K562 (cell line): ENCODE results near the gene VPS13D. TPM values are rescaled to one million over a fixed set of nuclear protein-coding genes. Genes with fewer than 3 reads are reported as not detected.

Experiments used
- ARID3A ChIP-seq: IDR thresholded peaks from 2 replicates; pipeline ENCODE4 v1.6.1; 2012; ENCODE audit warnings: low read depth, low read length, improper control_type of control experiment, borderline replicate concordance
- CBX3 ChIP-seq, 2 experiments: IDR thresholded peaks; 1 replicate in 1 of 2; 2 replicates in 1 of 2; pipeline ENCODE4 v1.6.1; 2012; ENCODE audit warnings: inconsistent platforms in 2 of 2, low read length in 2 of 2, borderline replicate concordance in 1 of 2, control low read depth in 1 of 2
- DLX4 ChIP-seq: fragments of 250-450 bp; sonication (Bioruptor Pico); IDR thresholded peaks from 2 replicates; pipeline ENCODE4 v1.6.1; 2021; ENCODE audit warnings: mild to moderate bottlenecking
- GTF2E2 ChIP-seq: fragments of 200-800 bp; sonication (Bioruptor generic); IDR thresholded peaks from 2 replicates; pipeline ENCODE4 v1.6.1; 2016; ENCODE audit warnings: missing genetic modification characterization, missing compliant biosample characterization
- GTF3C2 ChIP-seq: IDR thresholded peaks from 3 replicates; pipeline ENCODE4 v1.6.1; 2011; ENCODE audit warnings: borderline replicate concordance, mild to moderate bottlenecking, moderate library complexity; ENCODE audit not compliant: insufficient read length; ENCODE audit errors: extremely low read depth
- JUNB ChIP-seq: fragments of 450-650 bp; formaldehyde crosslinking; conservative IDR thresholded peaks from 2 replicates; pipeline ENCODE4 v1.4.0; 2020; ENCODE audit warnings: mild to moderate bottlenecking
- MLLT1 ChIP-seq, 2 experiments: fragments of 450-650 bp; IDR thresholded peaks; 2 replicates each; pipeline ENCODE4 v1.6.1; 2016
- NUFIP1 ChIP-seq: fragments of 450-650 bp; IDR thresholded peaks from 2 replicates; pipeline ENCODE4 v1.6.1; 2018; ENCODE audit not compliant: partially characterized antibody
- PCBP1 ChIP-seq: fragments of 200-400 bp; formaldehyde crosslinking; IDR thresholded peaks from 2 replicates; pipeline ENCODE4 v1.6.1; 2018; ENCODE audit warnings: mild to moderate bottlenecking, low read depth, low read length; ENCODE audit not compliant: poor library complexity, severe bottlenecking
- RBFOX2 ChIP-seq: fragments of 200-400 bp; formaldehyde crosslinking; IDR thresholded peaks from 2 replicates; pipeline ENCODE4 v1.6.1; 2017; ENCODE audit warnings: low read depth, mild to moderate bottlenecking, low read length, moderate library complexity
- SMAD3 ChIP-seq: fragments of 450-650 bp; formaldehyde crosslinking; conservative IDR thresholded peaks from 2 replicates; pipeline ENCODE4 v1.4.0; 2020; ENCODE audit warnings: mild to moderate bottlenecking
- SMAD4 ChIP-seq: fragments of 250-450 bp; sonication (Bioruptor Pico); conservative IDR thresholded peaks from 2 replicates; pipeline ENCODE4 v1.8.0; 2021; ENCODE audit warnings: inconsistent platforms, mild to moderate bottlenecking, moderate library complexity
- SP1 ChIP-seq: sonication (generic); formaldehyde crosslinking; IDR thresholded peaks from 2 replicates; pipeline ENCODE4 v1.8.1; 2022; ENCODE audit warnings: mild to moderate bottlenecking, missing genetic modification reagents
- SRF ChIP-seq, 2 experiments: fragments of 250-450, 450-650 bp in 1 of 2; sonication (Bioruptor Pico) in 1 of 2; sonication (generic) in 1 of 2; formaldehyde crosslinking; IDR thresholded peaks; 2 replicates each; pipeline versions ENCODE4 v1.5.0 to v1.5.1; 2020 to 2022; ENCODE audit warnings: mild to moderate bottlenecking in 1 of 2, missing genetic modification reagents in 1 of 2
- TFAM ChIP-seq: fragments of 250-450 bp; sonication (Bioruptor Pico); conservative IDR thresholded peaks from 2 replicates; pipeline ENCODE4 v1.5.0; 2021; ENCODE audit warnings: mild to moderate bottlenecking, moderate library complexity
- ZNF57 ChIP-seq: fragments of 450-650 bp; formaldehyde crosslinking; IDR thresholded peaks from 2 replicates; pipeline ENCODE4 v1.4.0; 2020; ENCODE audit warnings: mild to moderate bottlenecking, moderate library complexity
- ZNF586 ChIP-seq: fragments of 450-650 bp; formaldehyde crosslinking; conservative IDR thresholded peaks from 2 replicates; pipeline ENCODE4 v1.4.0; 2020; ENCODE audit warnings: mild to moderate bottlenecking, moderate library complexity
- ZNF707 ChIP-seq: fragments of 250-450 bp; sonication (Bioruptor Pico); conservative IDR thresholded peaks from 2 replicates; pipeline ENCODE4 v1.8.0; 2022; ENCODE audit warnings: inconsistent platforms, mild to moderate bottlenecking, moderate library complexity
- polyA plus RNA-seq, 8 experiments: library from polyadenylated mRNA; depleted of rRNA in 4 of 8; stranded (reverse) in 5 of 8; unstranded in 3 of 8; fragments of >200 nt; fragmentation: Nextera tagmentation in 2 of 8; fragmentation: Illumina TruSeq in 1 of 8; extraction: Ambion mirVana in 2 of 8; extraction: Trizol in 1 of 8; gene quantifications; 2 replicates each; pipeline versions ENCODE4 v1.2.1 to v1.2.3, GENCODE V29; 2011 to 2014; ENCODE audit warnings: inconsistent platforms in 1 of 8, missing spikeins in 1 of 8
- total RNA-seq, 7 experiments: library from RNA; depleted of rRNA in 6 of 7; stranded (reverse); fragments of >200 nt in 6 of 7; fragmentation: Illumina TruSeq in 2 of 7; extraction: Trizol in 2 of 7; gene quantifications; 2 replicates each; pipeline versions ENCODE4 v1.2.1 to v1.2.3, GENCODE V29; 2011 to 2021; ENCODE audit warnings: low replicate concordance in 1 of 7
- TF ChIP-seq, protein P1 (sequence below): fragments of 450-650 bp; formaldehyde crosslinking; IDR thresholded peaks from 2 replicates; pipeline ENCODE4 v1.4.0; 2020; ENCODE audit warnings: mild to moderate bottlenecking, moderate library complexity

VPS13D gene
- total and polyA plus RNA-seq, 9 of the 15 experiments (the other 6 are each of a cell fraction or from before 2014, with no cell fraction given) = 6.1 to 51.5 (median 38.5) TPM

- TF ChIP-seq TFAM (CRISPR knock-in tag) (no peak), MLLT1 (IDR thresholded peaks at IDR 0.05) (no peak), ARID3A (no peak), CBX3 (IDR thresholded peaks at IDR 0.05; ENCODE audit: borderline replicate concordance in 1 of 2, low read length in 2 of 2) (no peak), ZNF586 (CRISPR knock-in tag) (0 out of 2 replicates have a peak, but pooled peaks have one; percentile 32), SP1 (0 out of 2 replicates have a peak, but pooled peaks have one; percentile 19), ZNF707 (CRISPR knock-in tag) (0 out of 2 replicates have a peak, but pooled peaks have one; percentile 7), GTF2E2 (tag) (no peak), PCBP1 (no peak), JUNB (CRISPR knock-in tag) (no peak), ZNF57 (CRISPR knock-in tag) (no peak), RBFOX2 (no peak), NUFIP1 (no peak), GTF3C2 (no peak), DLX4 (no peak), SMAD4 (CRISPR knock-in tag) (peak; percentile 8; the same call in 1 of the 2 replicates), SMAD3 (0 out of 2 replicates have a peak, but pooled peaks have one; percentile 23), SRF (CRISPR knock-in tag; IDR thresholded peaks at IDR 0.05) (no peak)
- TF ChIP-seq, protein P1, sequence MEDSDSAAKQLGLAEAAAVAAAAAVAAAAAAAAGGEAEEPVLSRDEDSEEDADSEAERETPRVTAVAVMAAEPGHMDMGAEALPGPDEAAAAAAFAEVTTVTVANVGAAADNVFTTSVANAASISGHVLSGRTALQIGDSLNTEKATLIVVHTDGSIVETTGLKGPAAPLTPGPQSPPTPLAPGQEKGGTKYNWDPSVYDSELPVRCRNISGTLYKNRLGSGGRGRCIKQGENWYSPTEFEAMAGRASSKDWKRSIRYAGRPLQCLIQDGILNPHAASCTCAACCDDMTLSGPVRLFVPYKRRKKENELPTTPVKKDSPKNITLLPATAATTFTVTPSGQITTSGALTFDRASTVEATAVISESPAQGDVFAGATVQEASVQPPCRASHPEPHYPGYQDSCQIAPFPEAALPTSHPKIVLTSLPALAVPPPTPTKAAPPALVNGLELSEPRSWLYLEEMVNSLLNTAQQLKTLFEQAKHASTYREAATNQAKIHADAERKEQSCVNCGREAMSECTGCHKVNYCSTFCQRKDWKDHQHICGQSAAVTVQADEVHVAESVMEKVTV (CRISPR knock-in tag) = no peak
Observed at GRCh38 chr1:12435639-12436344, 206.0 kb downstream of the VPS13D start (continued).
